ENCODE data around the gene SRP68.
"Not testable (repeated sequence)": the region's sequence is repeated elsewhere in the genome, so short reads cannot be mapped to it uniquely, and the experiment has no call there.

Gene SRP68

GRCh38 chr17:76048025-76048605, 24.2 kb downstream of the SRP68 start:
- in situ Hi-C loops (cut with MboI; ENCODE audit: low sequenced_read_pairs), result no loop called here

GRCh38 chr17:76046064-76046463, 26.3 kb downstream of the SRP68 start:
- in situ Hi-C loops (cut with MboI; ENCODE audit: low sequenced_read_pairs), result no loop called here

DNA sequence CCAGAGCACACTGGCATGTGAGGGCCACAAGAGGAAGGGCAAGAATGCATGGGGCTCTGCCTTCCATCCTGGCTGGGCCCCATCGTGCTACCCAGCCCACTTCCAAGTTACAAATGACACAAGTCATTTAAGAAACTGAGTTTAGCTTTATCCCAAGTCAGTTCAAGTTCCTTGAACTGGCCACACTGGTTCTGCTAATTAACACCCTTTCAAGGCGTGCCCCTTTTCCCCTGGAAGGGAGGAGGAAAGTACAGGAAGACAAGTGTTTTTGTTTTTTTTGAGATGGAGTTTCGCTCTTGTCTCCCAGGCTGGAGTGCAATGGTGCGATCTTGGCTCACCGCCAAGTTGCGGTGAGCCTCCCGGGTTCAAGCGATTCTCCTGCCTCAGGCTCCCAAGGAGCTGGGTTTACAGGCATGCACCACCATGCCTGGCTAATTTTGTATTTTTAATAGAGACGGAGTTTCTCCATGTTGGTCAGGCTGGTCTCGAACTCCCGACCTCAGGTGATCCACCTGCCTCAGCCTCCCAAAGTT, 27.8 kb downstream of the SRP68 start:
- in situ Hi-C loops (cut with MboI; ENCODE audit: low sequenced_read_pairs), result not testable (repeated sequence)

- in situ Hi-C loops (cut with MboI; ENCODE audit: low sequenced_read_pairs), result not testable (repeated sequence)
Measured at GRCh38 chr17:76042868-76043267, 29.4 kb downstream of the SRP68 start.

DNA sequence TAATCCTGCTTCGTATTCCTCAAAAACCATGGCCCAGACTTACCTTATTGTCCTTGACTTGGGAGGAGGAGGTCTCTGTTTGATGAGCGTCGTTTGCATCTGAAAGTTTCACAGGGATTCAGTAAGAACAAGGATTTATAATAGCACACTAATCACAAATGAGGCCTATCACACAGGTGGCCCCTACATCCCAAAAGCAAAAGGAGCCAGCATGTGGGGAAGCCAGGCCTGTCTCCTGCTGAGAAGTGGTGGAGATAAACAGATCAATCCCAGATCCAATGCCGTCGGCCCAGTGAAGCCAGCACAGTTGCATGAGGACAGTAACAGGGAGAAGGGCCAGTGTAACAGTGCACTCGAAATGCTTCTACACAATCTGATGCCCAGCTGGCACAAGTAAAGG, 31.9 kb downstream of the SRP68 start:
- in situ Hi-C loops (cut with MboI; ENCODE audit: low sequenced_read_pairs), result no loop called here

- in situ Hi-C loops (cut with MboI; ENCODE audit: low sequenced_read_pairs), result no loop called here
Measured at GRCh38 chr17:76039121-76039520, 33.2 kb downstream of the SRP68 start.

DNA sequence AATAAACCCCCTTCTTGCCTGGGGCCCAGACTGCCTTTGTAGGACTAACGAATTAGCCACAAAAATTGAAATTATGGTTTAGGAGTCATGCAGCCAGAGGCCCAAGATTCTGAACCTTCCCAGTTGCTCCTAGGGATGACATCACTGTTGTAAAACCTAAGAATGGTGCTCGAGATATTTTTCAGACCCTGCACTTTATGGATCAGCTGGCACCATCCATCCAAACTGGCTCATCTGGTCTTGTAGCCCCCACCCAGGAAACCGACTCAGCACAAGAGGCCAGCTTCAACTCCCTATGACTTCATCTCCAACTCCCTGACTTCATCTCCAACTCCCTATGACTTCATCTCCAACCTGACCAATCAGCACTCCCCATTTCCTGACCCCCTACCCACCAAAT, 34.3 kb downstream of the SRP68 start:
- in situ Hi-C loops (cut with MboI; ENCODE audit: low sequenced_read_pairs), result no loop called here

DNA sequence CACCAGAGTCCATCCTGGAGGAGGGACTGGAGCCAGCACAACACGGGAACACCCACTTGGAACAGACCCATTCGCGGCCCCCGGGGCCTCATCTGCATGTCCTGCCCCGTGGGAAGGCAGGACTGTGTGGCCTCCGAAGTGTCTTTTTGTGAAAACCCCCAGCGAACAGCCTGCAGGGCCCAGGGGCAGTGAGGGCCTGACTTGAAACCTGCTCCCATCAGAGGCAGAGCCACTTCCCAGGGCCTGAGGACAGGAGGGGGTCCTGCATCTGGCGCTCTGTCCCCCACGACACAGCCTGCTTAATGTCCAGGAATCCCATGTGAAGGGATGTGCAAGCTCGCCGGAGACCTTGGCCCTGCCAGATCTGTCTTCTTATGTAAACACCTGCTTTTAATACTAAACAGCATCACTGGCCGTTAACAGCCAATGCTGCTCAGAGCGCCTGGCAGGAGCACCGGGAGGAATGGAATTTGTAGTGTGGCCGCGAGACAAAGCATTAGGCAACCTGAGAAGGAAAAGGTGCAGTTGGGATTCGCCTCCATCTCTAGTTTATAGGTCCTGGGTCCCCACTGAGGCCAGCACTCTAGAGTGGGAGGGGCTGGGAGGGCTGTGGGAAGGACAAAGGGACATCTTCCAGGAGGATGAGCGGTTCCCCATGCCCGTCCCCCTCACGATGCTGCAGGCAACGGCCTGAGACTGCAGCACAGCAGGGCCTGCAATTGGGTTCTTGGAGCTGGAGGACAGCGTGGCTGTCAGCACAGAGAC, 35.6 kb downstream of the SRP68 start:
- in situ Hi-C loops (cut with MboI; ENCODE audit: low sequenced_read_pairs), result no loop called here

DNA sequence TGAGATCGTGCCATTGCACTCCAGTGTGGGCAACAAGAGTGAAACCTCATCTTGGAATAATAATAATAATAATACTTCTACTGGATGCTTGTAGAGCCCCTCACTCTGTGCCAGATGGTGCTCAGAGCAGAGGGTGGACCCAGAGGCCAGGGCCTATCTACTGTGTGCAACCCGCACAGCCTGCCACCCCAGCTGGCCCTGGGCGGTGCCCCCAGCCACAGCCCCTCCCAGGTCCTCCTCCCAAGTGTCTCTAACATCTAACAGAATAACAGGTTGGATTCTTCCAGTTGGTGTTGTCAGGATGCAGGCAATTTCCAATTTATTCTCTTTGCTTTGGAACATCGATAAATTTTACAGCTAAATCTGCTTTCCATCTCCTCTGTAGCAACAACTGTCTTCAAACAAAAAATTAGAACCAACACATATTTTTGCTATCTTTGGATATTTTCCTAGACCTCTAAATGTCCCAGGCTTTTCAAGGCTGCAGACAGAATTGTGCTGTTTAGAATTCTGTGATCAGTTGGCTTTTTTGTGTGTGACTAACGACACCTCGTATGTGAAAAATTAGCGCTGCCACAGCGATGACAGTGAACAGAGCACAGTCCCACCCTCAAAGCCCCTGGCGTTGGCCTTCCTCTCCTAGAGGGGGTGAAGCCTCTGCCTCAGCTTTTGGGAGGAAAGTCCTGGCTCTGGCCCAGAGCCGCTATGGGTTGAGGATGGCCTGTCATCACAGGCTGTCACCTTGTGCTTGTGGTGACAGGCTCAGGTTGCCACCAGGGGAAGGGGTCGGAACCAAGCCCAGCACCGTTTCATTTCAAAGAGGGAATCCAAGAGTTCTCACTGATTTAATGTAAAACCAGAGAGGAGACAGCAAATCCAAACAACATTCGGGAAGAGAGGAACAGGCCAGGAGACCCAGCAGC, 37.6 kb downstream of the SRP68 start:
- in situ Hi-C loops (cut with MboI; ENCODE audit: low sequenced_read_pairs), result no loop called here

DNA sequence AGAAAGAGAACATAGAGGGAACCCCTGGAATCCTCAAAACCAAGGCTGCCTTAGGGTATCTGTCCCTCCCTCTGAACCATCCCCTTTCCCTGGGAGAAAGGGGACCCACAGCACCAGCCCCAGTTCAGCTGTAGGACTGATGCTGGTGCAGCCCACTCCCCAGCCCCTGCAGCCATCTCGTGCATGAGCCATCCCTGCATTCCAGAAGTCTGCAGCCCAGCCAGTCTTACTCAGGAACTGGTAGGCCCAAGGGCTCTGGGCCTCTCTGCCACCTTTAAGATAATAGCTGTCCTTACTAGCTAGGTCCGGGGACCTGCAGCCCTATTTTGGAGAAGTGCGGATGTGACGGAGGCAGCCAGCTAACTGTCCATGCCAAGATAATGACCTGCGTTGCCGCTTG, 39.2 kb downstream of the SRP68 start:
- in situ Hi-C loops (cut with MboI; ENCODE audit: low sequenced_read_pairs), result no loop called here

GRCh38 chr17:76032780-76033108, 39.6 kb downstream of the SRP68 start:
- in situ Hi-C loops (cut with MboI; ENCODE audit: low sequenced_read_pairs), result no loop called here

GRCh38 chr17:76032073-76032779, 40.1 kb downstream of the SRP68 start:
- in situ Hi-C loops (cut with MboI; ENCODE audit: low sequenced_read_pairs), result no loop called here

DNA sequence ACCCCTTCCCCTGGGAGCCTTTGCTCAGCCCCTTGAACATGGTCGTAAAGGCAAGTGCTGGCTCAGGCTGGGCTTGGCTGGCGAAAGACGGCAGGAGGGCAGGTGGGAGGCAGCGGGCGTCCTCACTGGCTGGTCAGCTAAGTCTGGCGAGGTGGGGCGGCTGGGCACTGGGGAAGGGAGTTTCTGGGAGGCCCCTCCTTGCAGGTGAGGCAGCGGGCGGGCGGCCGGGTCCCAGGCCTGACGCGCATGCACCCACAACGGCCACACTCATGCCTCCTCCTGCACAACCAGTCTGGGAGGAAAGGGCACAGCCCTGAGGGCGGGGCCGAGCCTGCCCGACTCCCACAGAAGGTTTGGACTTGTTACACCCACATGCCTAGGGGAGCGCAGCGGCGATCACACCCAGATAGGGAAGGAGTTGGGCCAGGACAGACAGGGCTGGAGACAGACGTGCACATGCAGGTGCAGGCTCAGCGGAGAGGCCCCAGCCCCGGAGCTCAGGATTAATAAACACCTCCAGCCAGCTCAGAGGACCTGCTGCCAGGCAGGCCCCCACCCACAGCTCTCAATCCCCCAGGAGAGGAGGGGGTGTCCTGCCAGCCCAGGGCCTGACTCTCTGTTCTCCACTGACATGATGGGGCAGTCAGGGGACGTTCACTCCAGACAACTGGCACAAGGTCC, 45.0 kb downstream of the SRP68 start, which contains the start of gene EVPL:
EVPL (minus strand) TSS at position 148 of the 681 bp plus-strand sequence; CDS start at position 40, 108 bp downstream.
- in situ Hi-C loops (cut with MboI; ENCODE audit: low sequenced_read_pairs), result no loop called here

- in situ Hi-C loops (cut with MboI; ENCODE audit: low sequenced_read_pairs), result no loop called here
Measured at GRCh38 chr17:76026714-76027158, 45.6 kb downstream of the SRP68 start.

GRCh38 chr17:76025294-76025693, 47.0 kb downstream of the SRP68 start:
- in situ Hi-C loops (cut with MboI; ENCODE audit: low sequenced_read_pairs), result no loop called here

DNA sequence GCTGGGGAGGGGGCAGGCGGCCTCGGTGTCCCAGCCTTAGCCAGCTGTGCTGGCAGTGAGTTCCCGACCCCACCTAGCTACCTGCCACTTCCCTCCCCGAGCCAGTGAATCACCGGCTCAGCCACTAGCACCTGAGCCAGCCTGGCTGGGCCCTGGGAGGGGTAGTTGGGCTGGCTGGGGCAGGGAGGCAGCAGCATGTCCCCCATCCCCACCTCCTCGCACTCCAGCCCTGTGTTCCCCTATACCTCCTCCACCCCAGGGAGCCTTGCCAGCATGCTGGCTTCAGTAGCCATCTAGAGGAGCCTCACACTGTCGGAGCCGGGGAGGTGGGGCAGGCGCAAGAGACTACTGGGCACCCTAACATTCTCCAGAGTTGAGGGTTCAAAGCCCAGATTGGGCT, 48.0 kb downstream of the SRP68 start:
- in situ Hi-C loops (cut with MboI; ENCODE audit: low sequenced_read_pairs), result loop anchor here (25.0 kb wide), 1 partner anchor 88 kb away; the partner anchor contains the start of gene EXOC7

DNA sequence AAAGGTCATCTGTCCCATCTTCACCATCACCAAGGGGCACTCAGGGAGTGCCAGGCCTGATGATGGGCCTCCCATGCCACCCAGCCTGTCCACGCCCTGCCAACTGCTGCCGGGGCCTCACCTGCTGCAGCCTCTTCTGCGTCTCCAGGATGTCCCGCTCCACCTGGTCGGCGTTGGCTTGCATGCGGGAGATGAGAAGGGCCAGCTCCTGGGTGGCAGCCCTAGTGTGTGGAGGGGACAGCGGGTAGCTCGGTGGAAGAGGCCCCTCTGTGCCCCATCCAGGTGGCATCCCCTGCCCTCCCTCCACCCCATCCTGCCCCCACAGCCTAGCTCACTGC, 48.4 kb downstream of the SRP68 start:
- in situ Hi-C loops (cut with MboI; ENCODE audit: low sequenced_read_pairs), result loop anchor here (25.0 kb wide), 1 partner anchor 88 kb away; the partner anchor contains the start of gene EXOC7

DNA sequence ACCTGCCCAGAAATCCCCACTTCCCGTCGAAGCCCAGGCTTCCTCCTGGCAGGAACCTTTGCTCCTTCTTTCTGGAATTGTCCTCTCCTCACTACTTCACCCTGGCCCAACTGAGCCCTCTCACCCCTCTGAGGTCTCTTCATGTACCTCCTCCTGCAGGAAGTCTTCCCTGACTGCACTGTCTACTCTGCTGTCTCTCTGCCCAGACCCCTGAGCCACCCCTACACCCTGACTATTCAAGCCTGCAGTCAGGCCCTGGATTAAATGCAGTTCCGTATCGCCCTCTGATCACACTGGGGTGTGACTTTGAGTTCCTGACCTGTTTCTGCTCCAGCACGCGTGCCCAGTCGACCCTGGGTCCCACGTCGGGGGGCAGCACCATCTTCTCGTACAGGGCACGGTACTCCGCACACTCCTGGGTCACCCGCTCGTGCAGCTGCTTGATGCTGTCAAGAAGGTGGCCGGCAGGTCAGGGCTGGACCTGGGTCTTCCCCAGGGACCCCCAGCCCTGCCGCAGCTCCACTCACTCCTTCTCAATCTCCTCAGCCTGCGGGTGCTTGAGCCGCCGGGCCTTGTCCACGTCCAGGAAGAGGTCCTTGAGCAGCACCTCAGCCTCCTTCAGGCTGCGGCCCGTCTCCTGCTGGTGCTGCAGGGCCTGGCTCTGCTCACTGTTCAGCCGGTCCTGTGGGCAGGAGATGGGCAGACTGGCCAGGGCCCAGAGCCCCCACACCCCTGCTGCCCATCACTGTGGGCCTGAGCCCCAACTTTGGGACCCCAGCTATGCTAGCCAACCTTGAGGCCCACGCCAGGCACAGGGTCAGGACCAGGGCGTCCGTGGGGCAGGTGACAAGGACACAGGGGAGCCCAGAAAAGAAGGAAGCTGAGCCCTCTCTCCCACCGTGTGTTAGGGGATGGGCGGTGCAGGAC, 49.1 kb downstream of the SRP68 start:
- in situ Hi-C loops (cut with MboI; ENCODE audit: low sequenced_read_pairs), result loop anchor here (25.0 kb wide), 1 partner anchor 89 kb away; the partner anchor contains the start of gene EXOC7

DNA sequence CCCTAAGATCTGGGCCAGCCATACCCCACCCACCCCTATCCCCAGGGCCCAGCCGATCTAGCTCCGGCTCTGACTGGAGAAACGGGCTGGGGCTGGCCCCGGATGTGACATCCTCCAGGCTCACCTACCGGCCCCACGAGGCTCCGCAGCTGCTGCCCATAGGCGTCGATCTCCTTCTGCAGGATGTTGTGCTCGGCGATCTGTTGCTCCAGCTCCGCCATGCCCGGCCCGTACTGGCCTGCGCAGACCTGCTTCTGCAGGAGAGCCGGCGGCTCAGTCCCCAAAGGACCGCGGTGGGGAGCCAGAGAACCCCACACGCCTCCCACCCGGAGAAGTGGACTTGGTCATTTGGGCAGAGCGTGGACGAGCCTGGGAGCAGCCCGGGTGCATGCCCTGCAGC, 50.0 kb downstream of the SRP68 start:
- in situ Hi-C loops (cut with MboI; ENCODE audit: low sequenced_read_pairs), result loop anchor here (25.0 kb wide), 1 partner anchor 90 kb away; the partner anchor contains the start of gene EXOC7

Measured in HL-60/S4 treated with phorbol 12-myristate 13-acetate at 8.2 ng/mL for 4 days and 3 days (cell line).